Liver (tissue), 9 donors: Measurements from ENCODE around the gene GMEB2. TPM values are rescaled to one million over a fixed set of nuclear protein-coding genes. Genes with fewer than 3 reads are reported as not detected.
"Not testable (repeated sequence)": the region's sequence is repeated elsewhere in the genome, so short reads cannot be mapped to it uniquely, and the experiment has no call there.

ENCODE experiments used
- DNase-seq: peaks from one replicate; pipeline ENCODE4 v3.0.0-alpha.2; 2017; ENCODE audit warnings: low spot score
- H3K27ac ChIP-seq, 2 donors: one replicate each; pipeline ENCODE4 v1.7.0; 2013; ENCODE audit warnings: inconsistent platforms in 2 of 2, low read length in 2 of 2, control low read depth in 1 of 2, low read depth in 1 of 2, mild to moderate bottlenecking in 1 of 2
- H3K27me3 ChIP-seq, 4 donors: one replicate each; pipeline versions ENCODE4 v1.6.1 to v1.7.0; 2013; ENCODE audit warnings: low read length in 3 of 4, inconsistent platforms in 1 of 4, mild to moderate bottlenecking in 1 of 4, moderate library complexity in 1 of 4; ENCODE audit not compliant: control insufficient read depth in 4 of 4, insufficient read depth in 4 of 4
- H3K36me3 ChIP-seq, 4 donors: one replicate each; pipeline versions ENCODE4 v1.6.1 to v1.7.0; 2013; ENCODE audit warnings: low read length in 3 of 4, mild to moderate bottlenecking in 3 of 4, low read depth in 1 of 4, moderate library complexity in 1 of 4; ENCODE audit not compliant: control insufficient read depth in 4 of 4, insufficient read depth in 3 of 4
- H3K4me1 ChIP-seq, 4 donors: one replicate each; pipeline versions ENCODE4 v1.6.1 to v1.7.0; 2013; ENCODE audit warnings: low read length in 3 of 4, mild to moderate bottlenecking in 3 of 4, moderate library complexity in 1 of 4; ENCODE audit not compliant: control insufficient read depth in 4 of 4, insufficient read depth in 4 of 4
- H3K4me3 ChIP-seq, 3 donors: one replicate each; pipeline versions ENCODE4 v1.6.1 to v1.7.0; 2013; ENCODE audit warnings: low read length in 3 of 3, control low read depth in 1 of 3, low read depth in 1 of 3, mild to moderate bottlenecking in 1 of 3
- H3K9ac ChIP-seq, 2 donors: one replicate each; pipeline ENCODE4 v1.7.0; 2013; ENCODE audit warnings: low read length in 2 of 2, mild to moderate bottlenecking in 2 of 2, moderate library complexity in 2 of 2, control low read depth in 1 of 2, low read depth in 1 of 2
- H3K9me3 ChIP-seq, 4 donors: one replicate each; pipeline versions ENCODE4 v1.6.1 to v1.7.0; 2013; ENCODE audit warnings: low read length in 3 of 4; ENCODE audit not compliant: control insufficient read depth in 4 of 4
- EGR1 ChIP-seq, 2 donors: IDR thresholded peaks; 2 replicates each; pipeline ENCODE4 v1.6.1; 2016 to 2018; ENCODE audit warnings: antibody characterized with exemption in 2 of 2, low read depth in 2 of 2
- FOXA1 ChIP-seq: IDR thresholded peaks from 2 replicates; pipeline ENCODE4 v1.6.1; 2016; ENCODE audit warnings: antibody characterized with exemption
- FOXA2 ChIP-seq: IDR thresholded peaks from 2 replicates; pipeline ENCODE4 v1.6.1; 2016; ENCODE audit warnings: antibody characterized with exemption
- HNF4A ChIP-seq, 2 donors: conservative IDR thresholded peaks; 2 replicates each; pipeline ENCODE4 v1.6.1; 2016; ENCODE audit warnings: antibody characterized with exemption in 2 of 2, mild to moderate bottlenecking in 2 of 2
- HNF4G ChIP-seq: IDR thresholded peaks from 2 replicates; pipeline ENCODE4 v1.6.1; 2016; ENCODE audit warnings: antibody characterized with exemption
- JUND ChIP-seq, 2 donors: IDR thresholded peaks; 2 replicates each; pipeline ENCODE4 v1.6.1; 2016; ENCODE audit warnings: antibody characterized with exemption in 2 of 2
- RAD21 ChIP-seq, 2 donors: IDR thresholded peaks; 2 replicates each; pipeline ENCODE4 v1.6.1; 2016; ENCODE audit warnings: antibody characterized with exemption in 2 of 2, mild to moderate bottlenecking in 2 of 2
- RXRA ChIP-seq, 2 donors: IDR thresholded peaks; 2 replicates each; pipeline ENCODE4 v1.6.1; 2017 to 2018; ENCODE audit warnings: antibody characterized with exemption in 2 of 2, mild to moderate bottlenecking in 1 of 2
- TAF1 ChIP-seq: conservative IDR thresholded peaks from 2 replicates; pipeline ENCODE4 v1.6.1; 2016; ENCODE audit warnings: antibody characterized with exemption, mild to moderate bottlenecking
- YY1 ChIP-seq: IDR thresholded peaks from 2 replicates; pipeline ENCODE4 v1.6.1; 2016; ENCODE audit warnings: antibody characterized with exemption, mild to moderate bottlenecking
- WGBS: extraction: QIAGEN DNeasy Blood & Tissue Kit; methylation state at CpG from one replicate; pipeline ENCODE4 v1.1.7; 2013; 5-methylcytosine and 5-hydroxymethylcytosine counted together
- polyA plus RNA-seq, 2 donors: library from polyadenylated mRNA; stranded (reverse) in 1 of 2; unstranded in 1 of 2; fragments of 200-250 nt in 1 of 2; fragments of >200 nt in 1 of 2; fragmentation: Nextera tagmentation in 1 of 2; extraction: Ambion mirVana in 1 of 2; gene quantifications; one replicate each; pipeline versions ENCODE4 v1.2.1 to v1.2.3, GENCODE V29; 2013 to 2015
- total RNA-seq, 2 donors: library from RNA; depleted of rRNA; stranded (reverse); fragments of >200 nt; gene quantifications; one replicate each; pipeline ENCODE4 v1.2.3, GENCODE V29; 2014
- TF ChIP-seq, protein P1 (sequence below): IDR thresholded peaks from 2 replicates; pipeline ENCODE4 v1.6.1; 2016; ENCODE audit warnings: antibody characterized with exemption, mild to moderate bottlenecking
- TF ChIP-seq, protein P2 (sequence below): IDR thresholded peaks from 2 replicates; pipeline ENCODE4 v1.6.1; 2016; ENCODE audit warnings: antibody characterized with exemption
- TF ChIP-seq, protein P3 (sequence below): IDR thresholded peaks from 2 replicates; pipeline ENCODE4 v1.6.1; 2016; ENCODE audit warnings: antibody characterized with exemption
- donor health status: healthy.
- donor health status: healthy.
- donor health status: healthy.
- donor health status: healthy.
- donor health status: healthy.

The GMEB2 gene
- total and polyA plus RNA-seq, 4 donors, result 1.3 to 8.6 (median 5.3) TPM

DNA sequence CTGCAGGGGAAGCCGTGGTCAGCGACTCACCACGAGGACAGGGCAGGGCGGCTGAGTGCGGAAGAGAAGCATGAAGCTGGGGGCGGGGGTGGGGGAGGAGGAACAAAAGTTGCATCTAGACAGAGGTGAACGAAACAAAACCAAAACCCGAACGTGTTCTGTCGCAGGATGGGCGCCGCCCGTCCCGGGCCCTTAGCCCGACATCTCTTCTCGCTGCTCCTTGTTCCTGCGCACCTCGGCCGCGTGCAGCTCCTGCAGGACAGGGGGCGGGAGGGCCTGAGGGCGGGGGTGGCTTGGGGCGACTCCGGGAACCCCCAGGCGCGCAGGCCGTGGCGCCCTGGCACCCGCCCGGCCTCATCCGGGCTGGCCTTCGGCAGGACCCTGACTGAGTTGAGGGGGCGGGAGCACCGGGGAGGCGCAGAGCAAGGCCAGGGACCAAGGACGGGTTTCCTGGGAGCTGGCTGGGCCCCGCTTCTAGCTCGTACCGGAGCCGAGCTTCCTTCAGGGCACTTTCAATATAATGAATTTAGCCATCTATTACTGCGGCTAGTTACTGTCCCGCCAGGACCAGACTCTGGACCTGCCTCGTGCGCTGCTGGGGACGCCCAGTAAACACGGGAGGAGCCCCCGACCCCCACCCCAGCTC is 14.4 kb upstream of the GMEB2 start:
- peak overlapping the region; percentile 67 to 86 for H3K27ac ChIP-seq
- WGBS, result 8% methylated on average over 41 of the region's 47 CpGs
- DNase-seq, result no peak
- no peaks in the 10 kb centered on the region for H3K36me3 ChIP-seq
- no peaks in the 10 kb centered on the region for H3K9me3 ChIP-seq
- TF ChIP-seq, protein P1, sequence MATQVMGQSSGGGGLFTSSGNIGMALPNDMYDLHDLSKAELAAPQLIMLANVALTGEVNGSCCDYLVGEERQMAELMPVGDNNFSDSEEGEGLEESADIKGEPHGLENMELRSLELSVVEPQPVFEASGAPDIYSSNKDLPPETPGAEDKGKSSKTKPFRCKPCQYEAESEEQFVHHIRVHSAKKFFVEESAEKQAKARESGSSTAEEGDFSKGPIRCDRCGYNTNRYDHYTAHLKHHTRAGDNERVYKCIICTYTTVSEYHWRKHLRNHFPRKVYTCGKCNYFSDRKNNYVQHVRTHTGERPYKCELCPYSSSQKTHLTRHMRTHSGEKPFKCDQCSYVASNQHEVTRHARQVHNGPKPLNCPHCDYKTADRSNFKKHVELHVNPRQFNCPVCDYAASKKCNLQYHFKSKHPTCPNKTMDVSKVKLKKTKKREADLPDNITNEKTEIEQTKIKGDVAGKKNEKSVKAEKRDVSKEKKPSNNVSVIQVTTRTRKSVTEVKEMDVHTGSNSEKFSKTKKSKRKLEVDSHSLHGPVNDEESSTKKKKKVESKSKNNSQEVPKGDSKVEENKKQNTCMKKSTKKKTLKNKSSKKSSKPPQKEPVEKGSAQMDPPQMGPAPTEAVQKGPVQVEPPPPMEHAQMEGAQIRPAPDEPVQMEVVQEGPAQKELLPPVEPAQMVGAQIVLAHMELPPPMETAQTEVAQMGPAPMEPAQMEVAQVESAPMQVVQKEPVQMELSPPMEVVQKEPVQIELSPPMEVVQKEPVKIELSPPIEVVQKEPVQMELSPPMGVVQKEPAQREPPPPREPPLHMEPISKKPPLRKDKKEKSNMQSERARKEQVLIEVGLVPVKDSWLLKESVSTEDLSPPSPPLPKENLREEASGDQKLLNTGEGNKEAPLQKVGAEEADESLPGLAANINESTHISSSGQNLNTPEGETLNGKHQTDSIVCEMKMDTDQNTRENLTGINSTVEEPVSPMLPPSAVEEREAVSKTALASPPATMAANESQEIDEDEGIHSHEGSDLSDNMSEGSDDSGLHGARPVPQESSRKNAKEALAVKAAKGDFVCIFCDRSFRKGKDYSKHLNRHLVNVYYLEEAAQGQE, result no peak
- TF ChIP-seq FOXA2 (no peak), FOXA1 (no peak), TAF1 (no peak), YY1 (no peak), HNF4G (no peak), RXRA (IDR thresholded peaks at IDR 0.05) (no peak), HNF4A (conservative IDR thresholded peaks at IDR 0.05) (no peak), JUND (IDR thresholded peaks at IDR 0.05) (no peak)
- TF ChIP-seq, protein P2, sequence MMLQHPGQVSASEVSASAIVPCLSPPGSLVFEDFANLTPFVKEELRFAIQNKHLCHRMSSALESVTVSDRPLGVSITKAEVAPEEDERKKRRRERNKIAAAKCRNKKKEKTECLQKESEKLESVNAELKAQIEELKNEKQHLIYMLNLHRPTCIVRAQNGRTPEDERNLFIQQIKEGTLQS, result no peak
- TF ChIP-seq, protein P3, sequence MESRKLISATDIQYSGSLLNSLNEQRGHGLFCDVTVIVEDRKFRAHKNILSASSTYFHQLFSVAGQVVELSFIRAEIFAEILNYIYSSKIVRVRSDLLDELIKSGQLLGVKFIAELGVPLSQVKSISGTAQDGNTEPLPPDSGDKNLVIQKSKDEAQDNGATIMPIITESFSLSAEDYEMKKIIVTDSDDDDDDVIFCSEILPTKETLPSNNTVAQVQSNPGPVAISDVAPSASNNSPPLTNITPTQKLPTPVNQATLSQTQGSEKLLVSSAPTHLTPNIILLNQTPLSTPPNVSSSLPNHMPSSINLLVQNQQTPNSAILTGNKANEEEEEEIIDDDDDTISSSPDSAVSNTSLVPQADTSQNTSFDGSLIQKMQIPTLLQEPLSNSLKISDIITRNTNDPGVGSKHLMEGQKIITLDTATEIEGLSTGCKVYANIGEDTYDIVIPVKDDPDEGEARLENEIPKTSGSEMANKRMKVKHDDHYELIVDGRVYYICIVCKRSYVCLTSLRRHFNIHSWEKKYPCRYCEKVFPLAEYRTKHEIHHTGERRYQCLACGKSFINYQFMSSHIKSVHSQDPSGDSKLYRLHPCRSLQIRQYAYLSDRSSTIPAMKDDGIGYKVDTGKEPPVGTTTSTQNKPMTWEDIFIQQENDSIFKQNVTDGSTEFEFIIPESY, result no peak
- no peaks in the 10 kb centered on the region for H3K27me3 ChIP-seq
- H3K4me3 ChIP-seq, result peak overlapping the region; percentile 54 to 64 (median 60)
- H3K4me1 ChIP-seq, result peaks cover 0 to 10% (median 8%) of the 10 kb centered on the region in 4 donors
- peak overlapping the region in 1 of 2 donors; percentile 20 for H3K9ac ChIP-seq

DNA sequence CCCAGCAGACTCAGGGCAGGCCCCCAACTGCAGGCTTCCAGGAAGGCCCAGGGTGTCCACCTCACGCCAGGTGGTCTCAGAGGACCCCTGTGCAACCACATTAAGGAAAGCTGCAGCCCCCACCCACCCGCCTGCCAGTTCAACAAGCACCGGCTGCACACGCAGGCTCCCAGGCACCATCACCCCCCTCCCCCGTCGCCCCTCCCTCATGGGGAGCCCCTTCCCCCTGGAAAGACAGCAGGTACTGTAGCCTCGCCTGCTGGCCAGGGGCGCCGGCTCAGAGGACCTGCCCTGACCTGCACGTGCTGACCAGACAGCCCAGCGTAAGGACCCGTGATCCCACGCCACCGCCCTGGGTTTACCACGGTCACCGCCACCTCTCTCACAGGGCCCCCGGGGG is 13.8 kb upstream of the GMEB2 start:
- not testable (repeated sequence) for H3K9me3 ChIP-seq, DNase-seq, H3K27ac ChIP-seq, H3K9ac ChIP-seq, H3K27me3 ChIP-seq, H3K4me1 ChIP-seq, H3K36me3 ChIP-seq
- WGBS, result 64% methylated on average over 11 of the region's 17 CpGs
- H3K4me3 ChIP-seq, result peak overlapping the region in 1 of 3 donors; percentile 13

DNA sequence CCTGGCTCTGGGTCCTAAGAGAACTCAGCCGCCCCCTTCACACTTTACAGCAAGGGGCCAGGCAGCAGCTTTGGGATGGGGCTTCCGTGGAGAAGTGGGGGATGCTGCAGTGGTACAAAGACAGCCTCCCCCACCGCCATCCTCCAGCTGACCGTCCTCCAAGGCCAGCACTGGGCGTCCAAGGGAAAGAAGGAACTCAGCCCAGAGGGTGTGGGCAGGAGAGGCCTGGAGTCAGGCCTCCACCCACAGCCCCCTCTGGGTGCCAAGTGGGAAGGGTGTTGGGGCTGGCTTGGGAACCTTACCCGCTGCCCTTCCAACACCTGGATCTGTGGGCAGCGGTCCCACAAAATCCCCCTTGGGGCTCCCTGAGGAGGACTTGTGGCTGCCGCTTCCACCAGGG is 13.2 kb upstream of the GMEB2 start:
- Histone ChIP-seq H3K9ac (no peak overlapping the region), H3K27ac (peak overlapping the region; percentile 3 to 57), H3K27me3 (no peaks in the 10 kb centered on the region), H3K4me1 (peaks cover 0 to 10% (median 8%) of the 10 kb centered on the region in 4 donors), H3K4me3 (no peak overlapping the region), H3K9me3 (no peaks in the 10 kb centered on the region), H3K36me3 (no peaks in the 10 kb centered on the region)
- no peak for DNase-seq
- TF ChIP-seq HNF4G, result no peak
- TF ChIP-seq JUND (IDR thresholded peaks at IDR 0.05), result no peak
- TF ChIP-seq HNF4A (conservative IDR thresholded peaks at IDR 0.05), result no peak
- TF ChIP-seq RAD21 (IDR thresholded peaks at IDR 0.05), result no peak
- no peak for TF ChIP-seq EGR1 (IDR thresholded peaks at IDR 0.05; ENCODE audit: low read depth in 2 of 2)
- 92% methylated on average over 8 of the region's 8 CpGs for WGBS
